HTERT RPE-1 (cell line): ENCODE data around the gene NFATC1.

Experiments
- in situ Hi-C: fragments of 300-500 bp; cut with MboI; formaldehyde crosslinking; loops from 4 replicates; pipeline ENCODE4 v1.14.3; 2020; ENCODE audit warnings: low sequenced_read_pairs

Gene NFATC1

DNA sequence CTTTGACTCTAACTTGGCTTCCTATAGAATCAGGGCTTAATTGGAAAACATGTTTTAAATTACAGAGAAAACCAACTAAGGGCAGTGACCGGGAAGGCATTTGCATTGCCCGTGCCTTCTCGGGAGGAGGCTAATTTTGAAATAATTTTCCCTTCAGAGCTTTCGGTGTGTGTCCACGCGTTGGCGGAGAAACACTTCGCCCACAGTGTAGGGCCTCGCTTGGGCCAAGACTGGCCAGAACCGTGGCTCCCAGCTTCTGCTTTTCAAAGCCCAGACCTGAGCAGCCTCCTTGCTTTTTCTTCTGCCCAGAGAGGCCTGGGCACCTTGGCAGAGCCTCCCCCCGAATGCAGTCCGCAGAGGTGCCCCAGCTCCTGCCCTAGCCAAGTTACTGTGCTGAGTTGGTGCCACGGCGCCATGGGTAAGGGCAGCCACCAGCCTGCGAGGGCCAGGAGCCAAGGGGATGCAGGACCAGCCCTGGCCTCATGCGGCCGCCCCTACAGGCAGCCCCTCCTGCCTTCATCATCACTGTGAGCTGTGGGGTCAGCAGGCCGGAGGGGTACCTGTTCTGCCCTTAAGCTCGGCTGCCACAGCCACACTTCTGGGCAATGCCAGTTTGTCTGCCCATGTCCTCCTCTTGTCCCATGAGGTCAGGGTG lies 57.4 kb downstream of the NFATC1 start:
- in situ Hi-C loops, result no loop called here

DNA sequence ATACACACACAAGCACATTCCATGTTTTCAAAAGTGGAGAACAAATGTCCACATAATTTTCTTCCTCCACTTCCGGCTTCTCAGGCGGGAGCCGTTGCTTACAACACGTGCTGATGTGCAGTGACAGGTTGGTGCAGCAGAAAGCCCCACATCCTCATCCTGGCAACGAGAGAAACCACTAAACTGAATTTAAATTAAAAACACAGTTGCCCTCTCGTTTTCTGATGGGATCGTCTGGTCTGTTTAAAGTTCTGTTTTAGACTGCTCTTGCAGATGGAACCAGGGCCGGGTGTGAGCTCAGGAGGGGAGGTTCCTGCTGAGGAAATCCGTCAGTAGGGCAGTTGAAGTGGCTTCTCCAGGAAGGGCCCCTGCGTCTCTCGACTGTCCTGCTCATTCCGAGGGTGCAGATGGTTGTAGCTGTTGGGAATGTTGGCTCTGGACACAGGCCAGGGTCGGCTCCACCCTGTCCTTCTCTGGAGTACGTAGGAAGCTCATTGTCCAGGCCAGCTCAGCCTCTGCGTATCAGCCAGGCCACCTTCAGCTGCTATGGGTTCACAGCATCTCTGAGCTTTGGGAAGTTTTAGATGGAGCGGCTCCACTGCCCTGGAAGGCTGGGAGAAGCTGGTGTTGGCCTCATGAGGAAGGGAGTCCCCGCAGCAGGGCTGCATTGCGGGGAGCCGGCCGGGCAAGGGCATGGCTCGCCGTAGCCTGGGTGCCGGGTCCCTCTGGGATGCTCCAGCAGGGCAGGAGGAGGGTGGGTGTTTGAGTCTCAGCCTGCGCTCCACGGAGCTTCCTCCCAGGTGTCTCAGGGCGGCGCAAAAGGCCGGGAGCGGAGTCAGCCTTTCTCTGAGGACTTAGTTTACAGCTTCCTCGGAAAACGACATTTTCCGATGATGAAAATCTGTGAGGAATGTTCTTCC lies 58.3 kb downstream of the NFATC1 start:
- in situ Hi-C loops, result no loop called here

DNA sequence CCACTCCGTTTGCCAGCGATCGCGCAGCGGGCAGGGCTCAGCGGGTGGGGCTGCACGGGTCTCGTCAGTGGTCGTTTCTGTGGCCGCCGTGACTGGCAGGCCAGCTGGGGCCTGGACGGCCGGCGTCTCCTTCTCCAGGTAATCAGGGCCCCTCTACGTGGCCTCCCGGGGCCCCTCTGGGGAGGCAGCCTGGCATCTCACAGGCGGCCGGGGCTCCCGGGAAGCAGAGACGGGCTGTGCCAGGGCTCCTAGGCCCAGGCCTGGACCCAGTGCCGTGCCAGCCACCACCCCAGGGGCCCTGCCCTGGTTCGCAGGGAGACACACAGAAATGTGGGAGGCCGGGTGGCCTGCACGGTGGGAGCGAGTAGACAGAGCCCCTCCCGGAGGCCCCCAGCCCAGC lies 59.5 kb downstream of the NFATC1 start:
- in situ Hi-C loops, result no loop called here

DNA sequence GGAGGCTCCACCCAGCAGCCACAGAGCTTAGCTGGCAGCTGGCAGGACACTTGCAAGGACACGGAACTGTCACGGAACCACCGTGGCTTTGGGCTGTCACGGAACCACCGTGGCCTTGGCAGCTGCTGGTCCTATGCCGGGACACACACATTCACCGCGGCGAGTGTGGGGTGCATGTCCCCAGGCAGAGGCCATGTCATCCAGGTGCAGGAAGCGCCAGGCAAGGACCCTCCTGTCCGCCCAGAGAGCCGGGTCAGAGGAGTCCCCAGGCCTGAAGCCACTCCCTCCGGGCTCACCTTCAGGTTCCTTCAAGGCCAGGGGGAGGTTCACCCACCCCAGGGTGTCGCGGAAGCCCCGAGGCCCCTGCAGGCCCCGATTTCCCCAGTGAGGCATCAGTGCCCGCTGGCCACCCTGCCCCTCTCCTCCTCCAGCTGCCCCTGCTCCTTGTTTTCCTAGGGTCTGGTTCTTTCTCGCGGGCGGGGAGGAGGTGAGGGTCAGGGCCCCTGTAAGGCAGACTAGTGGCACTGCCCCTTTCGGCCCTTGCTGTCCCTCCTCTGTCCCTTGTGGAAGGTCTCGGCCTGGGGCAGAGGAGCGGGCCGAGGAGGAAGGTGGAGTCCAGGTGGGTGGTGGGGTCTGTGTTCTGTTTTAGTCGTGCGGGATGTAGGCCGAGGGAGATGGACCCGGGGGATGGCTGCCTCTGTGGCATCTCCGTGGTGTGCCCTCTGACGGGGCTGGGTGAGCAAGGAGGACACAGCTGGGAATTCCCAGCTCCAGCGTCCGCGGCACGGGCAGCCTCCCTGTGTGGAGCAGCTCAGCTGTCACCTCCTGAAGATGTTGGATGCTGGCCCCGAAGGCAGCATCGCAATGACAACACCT lies 60.6 kb downstream of the NFATC1 start:
- in situ Hi-C loops, result no loop called here

DNA sequence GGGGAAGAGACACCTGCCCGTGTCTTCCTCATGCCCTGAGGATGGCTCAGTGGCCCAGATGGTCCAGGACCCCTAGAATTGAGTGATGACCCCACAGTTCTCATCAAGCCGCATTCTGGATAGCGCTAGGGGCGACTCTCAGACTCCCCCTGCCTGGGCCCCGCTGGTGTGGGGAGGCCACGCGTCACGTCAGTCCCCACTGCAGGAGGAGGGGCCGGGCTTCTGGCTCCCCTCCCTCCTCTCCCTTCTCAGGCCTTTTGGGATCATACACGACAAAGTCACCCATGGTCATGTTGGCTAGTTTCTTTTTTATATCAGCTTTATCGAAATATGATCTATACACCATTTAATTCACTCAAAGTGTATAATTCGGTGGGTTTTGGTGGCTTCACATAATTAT lies 61.5 kb downstream of the NFATC1 start:
- in situ Hi-C loops, result no loop called here

DNA sequence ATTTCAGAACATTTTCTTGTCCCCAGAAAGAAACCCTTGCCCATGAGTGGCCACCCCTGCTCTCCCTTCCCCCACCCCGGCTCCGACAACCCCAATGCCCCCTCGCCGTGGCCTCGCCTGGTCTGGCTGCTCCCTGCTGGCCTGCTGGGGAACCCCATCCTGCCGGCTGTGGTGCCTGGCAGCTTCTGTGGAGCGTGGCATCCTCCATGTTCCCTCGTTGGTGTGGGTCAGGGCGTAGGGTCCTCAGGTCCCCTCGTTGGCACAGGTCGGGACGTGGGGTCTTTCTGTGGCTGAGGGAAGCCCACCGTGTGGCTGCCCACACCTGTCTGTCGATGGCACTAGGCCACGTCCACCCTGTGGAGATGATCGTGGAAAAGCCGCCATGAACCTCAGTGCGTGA lies 61.9 kb downstream of the NFATC1 start:
- in situ Hi-C loops, result no loop called here

DNA sequence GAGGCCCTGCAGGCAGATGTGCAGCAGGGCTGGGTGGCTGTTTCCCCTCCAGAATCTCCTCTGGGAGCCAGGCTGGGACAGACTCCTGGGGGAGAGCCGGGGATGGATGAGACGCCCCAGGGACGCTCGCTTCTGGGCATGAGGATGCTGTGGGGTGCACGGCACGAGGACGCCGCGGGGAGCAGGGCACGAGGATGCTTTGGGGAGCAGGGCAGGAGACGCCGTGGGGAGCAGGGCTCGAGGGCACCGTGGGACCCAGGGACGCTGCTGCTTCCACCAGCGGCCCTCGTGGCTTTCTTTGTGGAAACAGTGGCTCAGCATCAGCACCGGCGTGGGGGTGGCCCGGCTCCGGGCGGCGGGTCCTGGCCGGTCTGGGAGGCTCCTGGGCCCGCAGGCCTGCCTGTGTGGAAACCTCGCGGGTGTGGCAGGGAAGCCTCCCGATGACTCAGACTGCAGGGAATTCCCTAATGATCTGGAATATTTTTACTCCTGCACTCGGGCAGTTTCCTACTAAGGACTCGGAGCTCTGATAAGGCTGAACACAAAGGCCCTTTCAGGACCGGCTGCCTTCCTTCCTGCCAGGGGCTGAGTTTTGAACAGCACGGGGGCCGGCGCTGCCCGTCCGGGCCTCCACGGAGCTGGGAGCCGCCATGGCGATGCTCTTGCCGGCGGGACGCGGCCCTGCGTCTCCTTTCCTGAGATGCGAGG lies 62.6 kb downstream of the NFATC1 start:
- in situ Hi-C loops, result no loop called here

DNA sequence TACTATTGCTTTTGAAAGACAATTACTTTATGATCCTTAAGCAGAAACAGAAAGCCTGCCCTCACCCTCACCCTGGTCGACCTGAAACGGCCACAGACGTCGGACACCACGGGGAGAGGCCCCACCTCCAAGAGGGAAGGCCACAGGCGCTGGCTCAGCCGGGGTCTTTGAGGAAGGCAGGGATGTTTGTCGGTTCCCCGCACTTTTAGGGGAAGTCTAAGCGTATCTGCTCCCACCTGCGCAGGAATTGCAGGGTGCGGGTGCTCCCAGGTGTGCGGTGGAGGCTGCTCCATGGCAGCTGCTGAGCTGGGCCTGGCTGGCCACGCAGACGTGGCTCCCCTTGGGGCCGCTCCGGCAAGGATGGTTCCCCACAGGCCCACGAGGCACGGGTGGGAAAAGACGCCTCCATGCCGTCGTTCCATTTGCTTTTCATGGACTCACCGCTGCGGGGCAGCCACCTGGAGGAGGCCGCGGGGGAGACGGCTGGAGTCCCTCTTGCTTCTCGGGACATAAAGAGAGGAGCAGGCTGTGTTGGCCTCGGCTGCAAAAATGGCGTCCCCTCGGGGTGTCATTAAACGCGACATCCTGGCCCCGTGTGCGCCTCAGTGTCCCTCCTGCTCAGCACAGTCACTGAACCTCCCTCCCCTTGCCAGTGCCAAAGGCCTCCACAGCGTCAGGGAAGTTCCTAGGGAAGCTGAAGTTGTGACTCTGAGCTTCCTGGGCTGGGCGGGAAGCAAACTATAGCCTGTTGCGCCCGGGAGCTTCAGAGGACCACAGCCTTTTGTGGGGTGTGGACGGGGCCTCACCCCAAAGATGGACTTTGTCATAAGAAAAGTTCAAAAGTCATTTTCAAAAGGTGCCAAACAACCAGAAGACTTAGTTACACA lies 63.4 kb downstream of the NFATC1 start:
- in situ Hi-C loops, result no loop called here

DNA sequence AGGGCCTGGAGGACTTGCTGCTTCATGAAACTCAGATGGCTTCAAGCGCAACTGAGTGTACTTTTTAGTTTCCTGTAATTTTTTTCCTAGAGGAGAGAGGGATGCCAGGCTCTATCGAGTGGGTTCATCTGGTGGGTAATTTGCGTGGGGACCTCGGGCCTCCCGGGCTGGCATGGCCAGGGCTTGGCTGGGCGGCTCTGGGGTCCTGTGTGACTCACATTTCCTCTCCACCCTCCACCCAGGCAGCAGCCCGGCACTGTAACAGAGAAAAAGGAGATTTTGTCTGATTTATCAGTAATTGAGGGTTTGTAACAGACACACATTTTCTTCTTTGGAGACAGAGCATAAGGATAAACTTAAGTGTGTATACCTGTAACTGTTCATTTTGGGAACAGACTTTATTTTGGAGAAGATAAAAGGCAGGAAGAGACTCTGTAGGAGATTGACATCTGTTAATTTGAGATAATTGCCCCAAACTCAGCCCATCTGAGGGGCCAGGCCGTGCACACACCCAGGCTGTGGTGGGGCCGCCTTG lies 64.3 kb downstream of the NFATC1 start:
- in situ Hi-C loops, result no loop called here

DNA sequence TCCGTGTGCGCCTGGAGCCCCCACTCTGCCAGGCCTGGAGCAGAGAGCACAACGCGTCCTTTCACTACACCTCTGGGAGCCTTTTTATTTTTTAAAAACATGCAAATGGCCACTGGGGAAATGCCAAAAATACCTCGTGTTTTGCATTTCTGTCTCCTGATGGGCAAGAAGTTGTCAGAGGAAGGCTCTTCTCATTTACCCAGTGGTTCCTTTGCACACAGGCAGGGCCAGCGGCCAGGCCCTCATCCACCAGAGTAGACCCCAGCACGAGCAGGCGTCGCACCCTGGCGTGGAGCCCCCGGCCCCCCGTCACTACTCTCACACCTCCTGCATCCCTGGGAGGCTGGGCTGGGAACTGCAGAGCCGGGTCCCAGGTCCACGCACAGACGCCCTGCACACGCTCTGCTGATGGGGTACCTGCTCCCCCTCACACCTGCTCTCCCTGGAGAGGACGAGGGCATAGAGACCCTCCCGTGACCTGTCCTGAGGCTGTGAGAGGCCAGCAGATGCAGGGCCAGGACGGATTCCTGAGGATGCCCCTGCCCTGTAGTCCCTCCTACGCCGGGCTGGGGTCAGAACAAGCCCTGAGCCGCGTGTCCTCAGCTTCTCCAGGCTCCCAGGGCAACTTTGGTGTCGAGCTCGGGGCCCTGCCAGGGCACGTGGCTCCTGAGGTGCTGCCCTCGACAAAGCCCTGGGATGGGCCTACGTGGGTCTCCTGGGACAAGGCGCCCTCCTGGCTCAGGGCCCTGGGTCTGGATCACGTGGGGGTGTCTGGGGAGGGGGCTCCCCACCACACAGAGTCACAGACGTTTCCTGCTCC lies 65.0 kb downstream of the NFATC1 start:
- in situ Hi-C loops, result no loop called here

DNA sequence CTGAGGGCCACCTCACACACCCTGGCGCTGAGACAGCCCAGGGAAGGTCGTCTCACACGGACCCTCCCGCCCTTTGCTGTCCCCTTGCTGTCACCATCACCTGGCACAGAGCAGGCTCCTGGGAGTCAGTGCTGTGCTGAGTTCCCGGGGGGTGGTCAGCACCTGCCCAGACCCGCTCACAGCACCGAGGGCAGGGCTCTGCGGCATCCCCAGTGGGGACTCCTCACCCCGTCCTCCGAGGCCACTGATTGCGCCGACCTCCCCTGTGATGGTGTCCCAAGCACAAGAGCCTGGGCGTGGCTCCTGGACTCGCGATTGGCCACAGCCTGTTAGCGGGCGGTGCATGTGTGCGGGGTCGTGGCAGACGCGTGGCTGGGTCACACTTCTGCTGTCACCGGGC lies 65.9 kb downstream of the NFATC1 start:
- in situ Hi-C loops, result no loop called here

DNA sequence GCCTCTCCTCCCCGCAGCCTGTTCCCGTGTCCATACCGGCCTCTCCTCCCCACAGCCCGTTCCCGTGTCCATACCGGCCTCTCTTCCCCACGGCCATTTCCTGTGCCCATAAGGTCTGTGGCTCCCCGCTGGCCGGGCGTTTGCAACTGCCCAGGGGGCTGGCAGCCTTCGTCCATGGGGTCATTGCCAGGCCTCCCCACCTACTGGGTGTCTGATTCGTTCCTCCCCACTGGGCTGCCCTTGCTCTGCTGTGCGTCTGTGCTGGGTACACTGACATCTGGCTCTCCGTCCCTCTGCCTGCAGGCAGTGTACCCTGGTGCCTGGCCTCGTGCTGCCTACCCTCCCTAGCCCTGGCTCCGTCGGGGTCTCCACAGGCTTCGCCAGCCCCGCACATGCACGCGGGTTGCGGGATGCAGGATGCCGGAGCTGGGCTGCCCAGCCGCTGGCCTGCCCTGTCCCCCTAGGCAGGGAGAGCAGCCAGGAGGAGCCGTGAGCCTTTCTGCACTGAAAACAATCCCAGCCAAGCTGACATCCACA lies 67.8 kb downstream of the NFATC1 start:
- in situ Hi-C loops, result no loop called here

DNA sequence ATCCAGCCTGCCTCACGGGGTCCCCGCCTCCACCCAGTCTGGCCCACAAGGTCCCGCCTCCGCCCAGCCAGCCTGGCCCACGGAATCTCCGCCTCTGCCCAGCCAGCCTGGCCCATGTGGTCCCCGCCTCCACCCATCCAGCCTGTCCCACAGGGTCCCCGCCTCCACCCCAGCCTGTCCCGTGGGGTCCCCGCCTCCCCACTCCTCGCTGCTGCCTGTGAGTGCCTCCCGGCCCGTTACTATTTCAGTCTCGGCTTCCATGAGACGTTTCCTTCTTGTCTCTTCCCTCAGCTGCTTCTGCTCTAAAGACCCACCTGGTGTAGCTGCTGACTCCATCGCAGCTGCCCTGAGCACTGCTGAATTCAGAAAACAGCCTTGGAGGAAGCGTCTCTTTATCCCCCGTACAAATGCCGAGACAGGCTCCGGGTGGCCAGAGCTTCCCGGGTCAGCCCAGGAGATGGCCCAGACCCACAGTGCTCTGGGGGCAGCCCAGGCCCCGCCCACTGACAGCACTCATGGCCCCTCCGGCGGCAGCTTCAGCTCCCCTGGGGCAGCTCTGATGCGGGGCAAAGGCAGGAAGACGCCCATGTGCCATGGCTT lies 69.8 kb downstream of the NFATC1 start:
- in situ Hi-C loops, result no loop called here

DNA sequence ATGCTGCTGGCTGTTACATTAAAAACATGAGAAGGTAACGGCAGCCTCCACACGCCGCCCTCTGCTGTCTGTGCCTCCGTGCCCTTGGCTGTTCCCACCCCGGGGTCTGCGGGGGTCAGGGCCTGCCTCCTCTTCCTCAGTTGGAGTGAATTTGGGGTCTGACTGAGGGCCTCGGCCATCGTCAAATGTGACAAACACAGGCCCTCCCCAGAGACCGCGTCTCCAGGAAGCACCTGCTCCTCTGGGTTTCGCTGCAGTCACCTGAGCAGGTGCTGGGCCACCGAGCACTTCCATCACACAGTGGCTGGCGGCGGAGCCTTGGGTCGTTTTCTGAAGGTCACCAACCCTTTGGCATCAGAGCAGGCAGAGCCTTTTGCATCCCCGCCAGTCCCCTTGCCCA lies 70.9 kb downstream of the NFATC1 start:
- in situ Hi-C loops, result no loop called here

DNA sequence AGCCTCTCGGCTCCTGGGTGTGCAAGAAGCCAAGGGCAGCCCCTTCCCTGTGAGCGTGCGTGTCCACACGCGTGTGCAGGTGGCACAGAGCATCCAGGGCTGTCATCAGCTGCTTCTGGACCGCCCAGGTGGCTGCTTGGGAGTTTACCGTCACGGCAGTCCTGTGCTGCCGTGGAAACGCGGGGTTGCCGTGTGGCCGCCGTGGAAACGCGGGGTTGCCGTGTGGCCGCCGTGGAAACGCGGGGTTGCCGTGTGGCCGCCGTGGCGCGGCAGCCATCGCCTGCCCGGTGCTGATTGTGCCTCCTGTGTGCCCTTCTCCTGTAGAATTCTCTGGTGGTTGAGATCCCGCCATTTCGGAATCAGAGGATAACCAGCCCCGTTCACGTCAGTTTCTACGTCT lies 71.4 kb downstream of the NFATC1 start:
- in situ Hi-C loops, result no loop called here

DNA sequence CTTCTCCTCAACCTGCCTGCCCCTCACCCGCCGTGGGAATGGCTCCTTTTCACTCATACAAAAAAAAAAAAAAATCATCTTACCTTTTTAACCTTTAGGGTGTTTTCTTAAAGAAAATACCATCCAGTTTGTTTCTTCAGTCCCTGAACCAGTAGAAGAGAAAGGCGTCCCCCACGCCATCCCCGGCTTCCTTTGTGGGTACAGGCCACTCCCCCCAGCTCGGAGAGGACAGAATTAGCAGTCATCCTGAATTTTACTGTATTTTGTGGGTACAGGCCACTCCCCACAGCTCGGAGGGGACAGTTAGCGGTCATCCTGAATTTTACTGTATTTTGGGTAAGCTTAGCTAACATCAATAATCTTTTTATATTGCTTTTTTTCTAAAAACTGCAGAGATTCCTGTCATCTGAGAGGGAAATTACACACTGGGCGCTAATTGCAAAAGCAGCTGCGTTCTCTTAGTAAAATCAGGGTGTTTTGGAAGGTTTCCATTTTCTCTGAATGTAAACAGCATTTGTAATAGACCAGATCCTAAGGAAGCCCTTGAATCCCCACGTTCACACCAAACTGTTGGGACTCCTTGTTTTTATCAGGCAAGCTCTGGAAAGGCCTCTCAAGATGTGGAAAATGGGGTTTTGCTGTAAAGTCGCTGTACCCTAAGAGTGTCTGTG lies 72.5 kb downstream of the NFATC1 start:
- in situ Hi-C loops, result no loop called here

DNA sequence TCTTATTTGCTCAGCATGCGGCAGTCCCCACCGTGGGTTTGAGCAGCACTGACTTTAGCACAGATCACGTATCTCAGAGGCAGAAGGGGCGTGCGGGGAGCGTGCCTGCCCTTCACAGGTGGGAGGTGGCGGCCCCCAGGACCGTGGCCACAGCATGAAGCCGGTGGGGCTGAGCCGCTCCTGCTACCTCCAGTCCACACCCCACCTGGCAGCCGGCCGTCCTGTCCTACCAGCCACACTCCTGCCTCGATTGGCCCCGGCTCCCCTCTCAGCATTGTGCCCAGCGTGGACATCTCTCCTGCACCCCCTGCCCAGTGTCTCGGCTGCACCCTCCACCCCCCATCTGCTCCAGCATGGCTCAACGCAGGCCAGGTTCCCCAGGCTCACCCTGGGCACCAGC lies 73.6 kb downstream of the NFATC1 start:
- in situ Hi-C loops, result no loop called here
